Measurements from ENCODE around the gene HCRTR1. TPM values are rescaled to one million over a fixed set of nuclear protein-coding genes. Genes with fewer than 3 reads are reported as not detected.
A peak's percentile ranks its signal among the peaks of the same experiment; 100 is the strongest.

The HCRTR1 gene
- under 1 TPM in 1 of 4 donors, not detected in 3; 0.22 TPM for total RNA-seq

DNA sequence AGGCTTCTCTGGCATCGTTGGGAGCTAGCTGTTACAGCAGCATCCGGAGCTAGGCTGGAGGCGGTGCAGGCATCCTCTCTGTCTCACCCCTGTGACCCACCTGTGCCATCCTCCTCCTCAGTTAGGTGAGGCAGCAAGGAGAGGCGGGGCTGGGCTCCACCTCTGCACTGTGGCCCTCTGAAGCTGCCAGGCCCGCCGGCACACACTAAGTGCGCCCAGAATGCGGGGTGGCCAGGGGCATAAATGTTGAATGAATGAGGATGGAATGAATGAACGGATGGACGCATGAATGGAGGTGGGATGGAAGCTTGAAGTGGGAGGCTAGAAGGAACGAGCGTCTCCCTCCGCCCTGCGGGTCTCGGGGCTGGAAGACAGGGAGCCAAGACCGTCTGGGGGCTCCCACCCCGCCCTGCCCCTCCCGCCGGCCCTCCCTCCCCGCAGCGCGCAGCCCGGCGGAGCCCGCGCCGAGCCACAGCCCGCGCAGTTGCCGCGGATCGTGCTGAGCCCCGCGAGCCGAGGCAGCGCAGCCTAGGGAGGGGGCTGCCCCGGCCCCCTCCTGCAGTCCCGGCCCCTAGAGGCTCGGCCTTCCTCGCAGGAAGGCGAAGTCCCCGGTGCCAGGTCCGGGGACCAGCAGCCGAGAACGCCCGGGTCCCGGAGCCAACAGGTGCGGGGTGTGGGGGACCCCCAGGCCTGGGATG lies at the start of gene HCRTR1:
TSS of gene HCRTR1 (plus strand) at position 472 of the 698 bp plus-strand sequence. CDS start 1,504 bp downstream, outside the sequence.
- TF ChIP-seq POLR2A (IDR thresholded peaks at IDR 0.05), result no peak
- TF ChIP-seq CTCF (IDR thresholded peaks at IDR 0.05), result no peak
- H3K36me3 ChIP-seq, result no peaks in the 10 kb centered on the region
- H3K9me3 ChIP-seq, result no peaks in the 10 kb centered on the region
- H3K27ac ChIP-seq, result no peak within 1 kb of the TSS
- no peak for DNase-seq
- intact Hi-C loops (cut with DNase I), result no loop called here
- WGBS, 2 donors, result 20 to 27% methylated on average over 9 to 12 of the region's 48 CpGs
- H3K4me3 ChIP-seq, result peak within 1 kb of the TSS; percentile 31 to 69 (median 46)
- H3K4me1 ChIP-seq, result peaks cover 8 to 16% (median 11%) of the 10 kb centered on the region in 3 donors
- H3K27me3 ChIP-seq, result peaks cover 0 to 35% (median 3%) of the 10 kb centered on the region in 4 donors

- peaks cover 0 to 45% (median 9%) of the 10 kb centered on the region in 3 donors for H3K4me1 ChIP-seq
- intact Hi-C loops (cut with DNase I), result no loop called here
- H3K36me3 ChIP-seq, result no peaks in the 10 kb centered on the region
- TF ChIP-seq POLR2A (IDR thresholded peaks at IDR 0.05), result no peak
- TF ChIP-seq CTCF (IDR thresholded peaks at IDR 0.05), result no peak
- H3K27me3 ChIP-seq, result peaks cover 0 to under 1% (median 0%) of the 10 kb centered on the region in 4 donors
- no peak overlapping the region for H3K27ac ChIP-seq
- 65 to 68% methylated on average over 10 of the region's 10 CpGs for WGBS, 2 donors
- no peak for DNase-seq
- H3K4me3 ChIP-seq, result no peak overlapping the region
- no peaks in the 10 kb centered on the region for H3K9me3 ChIP-seq
Measured at GRCh38 chr1:31567956-31568570, 49.4 kb upstream of the HCRTR1 start.

DNA sequence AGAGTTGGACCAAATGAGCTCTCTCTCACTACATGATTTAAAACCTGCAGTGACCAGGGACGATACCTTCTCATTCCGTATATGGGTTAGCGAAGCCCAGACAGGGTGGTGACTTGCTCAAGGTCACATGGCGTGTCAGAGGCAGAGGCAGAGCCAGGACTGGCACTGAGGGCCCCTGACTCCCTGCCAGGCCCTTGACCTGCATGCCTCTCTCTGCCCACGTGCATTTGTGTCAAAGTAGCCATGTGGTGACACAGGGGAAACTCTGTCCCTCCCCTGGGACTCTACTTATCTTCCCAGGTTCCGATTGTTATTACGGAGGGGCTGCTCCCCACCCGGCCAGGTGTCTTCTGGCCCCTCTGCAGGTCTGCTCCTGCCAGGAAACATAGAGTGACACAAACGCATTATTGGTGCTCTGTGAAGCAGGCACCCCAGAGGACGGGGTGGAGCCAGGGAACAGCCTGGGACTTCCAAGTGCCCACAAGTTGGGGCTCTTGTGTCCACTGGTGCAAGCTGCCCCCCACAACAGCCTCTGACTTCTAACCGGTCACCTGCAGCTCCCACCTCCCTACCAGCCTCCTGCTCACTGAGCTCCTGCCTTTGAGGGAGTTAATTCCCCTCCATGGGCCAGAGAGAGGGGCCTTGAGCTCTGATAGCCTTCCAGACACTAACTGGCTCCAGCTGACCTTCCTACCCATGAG lies 48.4 kb upstream of the HCRTR1 start:
- no peaks in the 10 kb centered on the region for H3K27me3 ChIP-seq
- H3K27ac ChIP-seq, result no peak overlapping the region
- no peak for DNase-seq
- TF ChIP-seq CTCF (IDR thresholded peaks at IDR 0.05) (no peak), POLR2A (IDR thresholded peaks at IDR 0.05) (no peak)
- 62 to 76% methylated on average over 2 to 10 of the region's 11 CpGs for WGBS, 2 donors
- peaks cover 3 to 45% (median 18%) of the 10 kb centered on the region in 3 donors for H3K4me1 ChIP-seq
- H3K9me3 ChIP-seq, result no peaks in the 10 kb centered on the region
- intact Hi-C loops (cut with DNase I), result no loop called here
- no peaks in the 10 kb centered on the region for H3K36me3 ChIP-seq
- H3K4me3 ChIP-seq, result no peak overlapping the region

GRCh38 chr1:31569596-31570173 lies 47.8 kb upstream of the HCRTR1 start:
- no peaks in the 10 kb centered on the region for H3K36me3 ChIP-seq
- H3K4me3 ChIP-seq, result no peak overlapping the region
- H3K27me3 ChIP-seq, result no peaks in the 10 kb centered on the region
- no peak overlapping the region for H3K27ac ChIP-seq
- no peaks in the 10 kb centered on the region for H3K9me3 ChIP-seq
- 88 to 93% methylated on average over 11 to 13 of the region's 13 CpGs for WGBS, 2 donors
- DNase-seq, result no peak
- intact Hi-C loops (cut with DNase I), result no loop called here
- H3K4me1 ChIP-seq, result peaks cover 5 to 45% (median 25%) of the 10 kb centered on the region in 3 donors
- TF ChIP-seq CTCF (IDR thresholded peaks at IDR 0.05) (no peak), POLR2A (IDR thresholded peaks at IDR 0.05) (no peak)

All from esophagus squamous epithelium (tissue), 5 donors.